HG02623 (cell line): ENCODE results near the gene AGRP.

Experiments used
- ATAC-seq: cut with Tn5 transposase; IDR thresholded peaks from one replicate; pipeline ENCODE4 v1.9.1; 2021; ENCODE audit warnings: moderate library complexity; ENCODE audit not compliant: unreplicated experiment

Gene AGRP

GRCh38 chr16:67445913-67446907 lies 37.1 kb downstream of the AGRP start:
- ATAC-seq: no peak

- no peak for ATAC-seq
Observed at GRCh38 chr16:67445441-67445912, 37.9 kb downstream of the AGRP start.

DNA sequence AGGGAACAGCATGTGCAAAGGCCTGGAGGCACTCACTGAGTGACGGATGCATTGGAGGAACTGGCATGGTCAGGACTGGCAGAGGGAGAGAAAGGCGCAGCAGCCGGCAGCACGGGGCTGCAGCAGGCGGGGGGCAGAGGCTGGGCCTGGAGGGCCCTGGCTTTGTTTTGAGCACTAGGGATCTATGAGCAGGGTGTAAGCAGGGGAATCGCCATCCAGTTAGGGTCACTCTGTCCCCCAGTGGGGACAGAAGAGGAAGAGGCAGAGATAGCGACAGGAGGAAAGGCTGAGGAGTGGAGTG lies 38.3 kb downstream of the AGRP start:
- no peak for ATAC-seq

GRCh38 chr16:67444259-67445125 lies 38.9 kb downstream of the AGRP start:
- ATAC-seq: no peak

DNA sequence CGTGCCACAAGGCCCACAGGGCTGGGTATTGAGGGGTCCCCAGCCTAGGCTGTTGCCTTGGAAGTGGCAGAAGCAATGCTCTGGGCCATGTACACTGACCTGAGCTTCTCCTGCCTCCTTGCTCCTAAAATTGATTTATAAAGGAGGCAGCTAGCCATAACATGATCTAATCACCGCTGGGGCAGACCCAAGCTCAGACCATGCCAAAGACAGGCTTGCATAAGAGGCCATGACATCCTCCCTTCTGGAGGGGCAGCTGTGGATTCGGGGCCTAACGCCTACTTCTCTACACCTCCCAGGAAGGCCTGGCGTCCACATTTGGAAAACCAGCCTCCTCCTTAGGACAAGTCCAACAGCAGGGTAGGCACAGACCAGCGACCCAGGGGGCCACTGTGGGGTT lies 40.1 kb downstream of the AGRP start:
- ATAC-seq: no peak

- ATAC-seq: no peak
Observed at GRCh38 chr16:67442581-67443255, 40.6 kb downstream of the AGRP start.

DNA sequence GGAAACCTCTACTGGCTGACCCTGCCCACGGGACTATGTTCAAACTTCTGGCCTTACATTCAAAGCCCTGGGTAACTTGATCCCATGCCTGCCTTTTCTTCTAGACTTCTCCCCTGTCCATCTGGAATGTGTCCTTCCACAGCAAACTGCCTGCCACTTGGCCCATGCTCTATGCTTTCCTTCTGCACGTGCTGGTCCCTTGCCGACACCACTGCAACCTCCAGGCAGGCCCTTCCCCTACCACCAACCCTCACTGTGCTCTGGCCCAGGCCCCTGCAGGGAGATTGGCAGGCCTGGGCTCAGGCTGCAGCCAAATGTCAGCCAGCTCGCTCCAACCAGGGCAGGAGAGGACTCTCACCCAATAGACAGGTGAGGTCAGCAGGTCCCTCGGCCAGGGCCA lies 41.4 kb downstream of the AGRP start:
- no peak for ATAC-seq

DNA sequence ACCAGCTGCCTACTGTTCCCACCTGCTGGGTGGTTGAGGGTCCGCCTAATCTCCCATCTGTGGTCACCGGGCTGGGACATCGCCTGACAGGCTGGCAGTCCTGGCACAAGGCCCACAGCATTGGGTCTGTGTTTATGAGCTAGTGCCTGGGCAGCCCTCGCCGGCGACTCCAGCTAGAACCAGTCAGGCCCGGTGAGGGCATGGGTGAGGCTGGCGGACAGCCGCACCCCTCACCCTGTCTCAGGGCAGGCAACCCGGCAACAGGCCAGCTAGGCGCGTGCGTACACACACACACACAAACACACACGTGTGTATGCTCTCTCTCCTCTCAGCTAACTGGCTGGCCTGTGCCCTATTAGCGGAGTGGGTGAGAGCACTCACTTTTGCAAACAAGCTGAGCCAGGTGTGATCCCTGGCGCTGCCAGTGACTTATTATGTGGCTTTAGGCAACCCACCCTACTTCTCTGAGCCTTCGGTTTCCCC lies 42.0 kb downstream of the AGRP start:
- ATAC-seq: no peak

GRCh38 chr16:67438824-67439393 lies 44.4 kb downstream of the AGRP start:
- no peak for ATAC-seq

- ATAC-seq: no peak
Observed at GRCh38 chr16:67438098-67438791, 45.1 kb downstream of the AGRP start.

DNA sequence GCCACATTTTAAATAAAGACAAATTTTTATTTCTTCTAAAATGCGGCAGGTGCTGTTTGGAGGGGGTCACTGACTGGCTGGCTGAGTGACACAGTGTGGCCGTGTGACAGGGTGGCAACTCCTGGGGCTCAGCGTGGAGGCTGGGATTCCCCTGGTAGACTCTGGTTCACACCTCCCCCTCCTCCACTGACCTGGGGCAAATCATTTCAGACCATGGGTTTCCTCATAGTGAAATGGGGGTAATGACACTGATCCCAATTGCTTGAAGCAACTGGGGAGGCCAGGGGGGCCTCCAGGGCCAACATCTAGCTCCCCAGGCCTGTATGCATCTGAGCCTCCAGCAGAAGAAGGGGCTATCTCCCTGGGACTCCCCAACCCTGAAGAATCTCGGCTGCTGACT lies 45.8 kb downstream of the AGRP start:
- ATAC-seq: no peak

GRCh38 chr16:67436640-67437193 lies 46.6 kb downstream of the AGRP start:
- ATAC-seq: no peak

DNA sequence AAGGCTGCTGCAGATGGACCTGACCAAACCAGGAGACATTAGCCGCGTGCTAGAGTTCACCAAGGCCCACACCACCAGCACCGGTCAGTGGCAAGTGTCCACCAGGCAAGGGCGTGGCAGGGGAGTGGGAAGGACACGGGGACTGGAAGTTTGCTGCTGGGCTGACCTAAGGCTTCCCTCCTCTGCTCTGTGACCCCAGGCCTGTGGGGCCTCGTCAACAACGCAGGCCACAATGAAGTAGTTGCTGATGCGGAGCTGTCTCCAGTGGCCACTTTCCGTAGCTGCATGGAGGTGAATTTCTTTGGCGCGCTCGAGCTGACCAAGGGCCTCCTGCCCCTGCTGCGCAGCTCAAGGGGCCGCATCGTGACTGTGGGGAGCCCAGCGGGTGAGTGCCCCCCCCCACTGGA lies 47.6 kb downstream of the AGRP start:
- ATAC-seq: no peak

DNA sequence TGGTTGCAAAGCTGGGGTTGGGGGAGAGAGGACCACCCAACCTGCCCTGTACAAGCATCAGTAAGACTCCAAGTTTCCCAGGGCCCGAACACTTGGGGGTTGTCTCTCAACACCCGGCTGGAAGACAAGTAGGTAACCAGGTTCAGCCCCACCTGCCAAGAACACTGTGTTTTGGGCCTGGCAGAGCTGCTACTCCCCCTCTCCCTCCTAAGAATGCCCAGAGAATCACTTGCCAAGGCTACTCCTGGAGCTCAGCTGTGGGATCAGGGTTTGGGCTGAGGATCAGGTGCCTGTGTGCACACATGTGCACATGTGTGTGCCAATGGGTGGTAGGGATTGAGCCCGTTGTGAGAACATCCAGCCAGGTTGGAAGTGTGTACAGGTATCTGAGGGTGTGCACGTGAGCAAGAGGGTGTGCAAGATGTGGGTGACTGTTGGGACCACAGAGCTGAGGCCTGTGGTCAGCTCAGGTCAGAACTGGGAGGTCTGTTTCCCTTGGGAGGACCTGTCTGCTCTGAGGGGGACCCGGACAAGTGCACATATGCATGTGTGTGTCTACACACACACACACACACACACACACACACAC lies 50.1 kb downstream of the AGRP start:
- no peak for ATAC-seq
